ENCODE measurements around the gene TUBB4B.
A peak's percentile ranks its signal among the peaks of the same experiment; 100 is the strongest.

TUBB4B gene

DNA sequence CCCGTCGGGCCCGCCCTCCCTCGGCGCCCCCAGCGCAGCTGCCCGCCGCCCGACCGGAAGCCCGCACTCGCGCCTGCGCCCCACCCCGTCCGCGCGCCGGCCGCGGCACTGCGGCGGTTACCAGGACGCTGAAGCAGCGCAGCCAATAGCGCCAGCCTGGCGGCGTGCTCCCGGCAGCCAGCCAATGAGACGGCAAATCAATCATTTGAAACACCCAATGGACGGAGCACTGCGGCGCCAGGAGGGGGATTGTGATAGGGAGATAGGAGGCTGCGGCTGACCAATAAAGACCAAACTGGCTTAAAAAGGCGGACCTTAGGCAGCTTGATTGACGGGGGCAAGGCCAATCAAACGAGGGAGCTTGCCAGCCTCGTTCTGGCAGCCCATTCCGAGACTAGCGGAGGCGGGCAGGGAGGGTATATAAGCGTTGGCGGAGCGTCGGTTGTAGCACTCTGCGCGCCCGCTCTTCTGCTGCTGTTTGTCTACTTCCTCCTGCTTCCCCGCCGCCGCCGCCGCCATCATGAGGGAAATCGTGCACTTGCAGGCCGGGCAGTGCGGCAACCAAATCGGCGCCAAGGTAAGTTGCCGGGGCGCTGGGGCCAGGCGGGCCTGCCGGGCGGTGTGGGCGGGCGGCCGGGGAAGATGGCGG lies at the start of gene TUBB4B:
Gene TUBB4B, plus strand, starts transcription at position 447 of the 649 bp plus-strand sequence. Its CDS starts 74 bp downstream, at position 521.
- peak; percentile 98 for DNase-seq (ENCODE audit: low spot score)

DNA sequence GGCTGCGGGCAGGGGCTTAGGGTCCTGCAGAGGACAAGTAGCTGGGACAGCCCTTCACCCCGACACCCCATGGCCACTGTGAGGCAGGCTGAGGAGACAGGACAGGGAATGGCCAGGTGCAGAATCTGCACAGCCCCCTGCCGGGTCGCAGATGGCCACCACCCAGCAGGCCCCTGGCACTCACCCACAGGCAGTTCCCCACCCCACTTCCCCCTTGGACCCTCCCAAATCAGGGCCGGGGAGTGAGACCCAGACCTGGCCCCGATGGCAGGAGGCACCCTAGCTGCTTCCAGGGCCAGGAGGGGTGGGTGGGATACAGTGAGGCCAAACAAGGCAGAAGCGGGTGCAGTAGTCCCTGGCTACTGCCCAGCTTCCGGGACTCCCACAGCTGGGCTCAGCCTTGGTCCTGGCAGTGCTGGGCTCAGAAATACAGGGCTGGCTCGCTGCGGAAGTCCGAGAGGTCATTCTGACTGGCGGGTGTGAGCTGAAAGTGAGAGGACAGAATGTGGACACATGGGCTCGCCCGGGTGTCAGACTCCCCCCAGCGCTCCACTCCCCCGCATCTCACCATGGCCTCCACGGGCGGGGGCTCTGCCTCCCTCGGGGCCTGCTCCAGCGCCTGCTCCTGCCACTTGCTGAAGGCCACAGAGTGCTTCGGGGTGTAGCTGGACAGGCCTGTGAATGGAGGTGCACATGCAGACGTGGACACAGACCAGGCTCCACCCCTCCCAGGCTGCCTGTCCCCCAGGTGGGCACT lies 49.2 kb upstream of the TUBB4B start:
- no peak for DNase-seq (ENCODE audit: low spot score)

DNA sequence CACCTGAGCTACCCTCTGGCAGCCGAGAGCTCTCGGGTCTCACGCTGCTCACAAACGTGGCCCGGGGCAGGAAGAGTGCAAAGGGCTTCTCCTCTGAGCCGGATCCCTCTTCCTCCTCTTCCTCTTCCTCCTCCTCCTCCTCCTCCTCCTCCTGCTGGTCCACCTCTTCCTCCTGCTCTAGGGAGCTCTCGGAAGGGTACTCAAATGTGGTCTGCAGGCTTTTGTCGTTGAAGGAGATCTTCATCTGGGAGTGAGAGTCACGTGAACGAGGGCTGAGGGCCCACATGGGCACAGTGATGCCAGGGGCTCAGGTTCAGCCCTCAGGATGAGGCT lies 48.7 kb upstream of the TUBB4B start:
- no peak for DNase-seq (ENCODE audit: low spot score)

DNA sequence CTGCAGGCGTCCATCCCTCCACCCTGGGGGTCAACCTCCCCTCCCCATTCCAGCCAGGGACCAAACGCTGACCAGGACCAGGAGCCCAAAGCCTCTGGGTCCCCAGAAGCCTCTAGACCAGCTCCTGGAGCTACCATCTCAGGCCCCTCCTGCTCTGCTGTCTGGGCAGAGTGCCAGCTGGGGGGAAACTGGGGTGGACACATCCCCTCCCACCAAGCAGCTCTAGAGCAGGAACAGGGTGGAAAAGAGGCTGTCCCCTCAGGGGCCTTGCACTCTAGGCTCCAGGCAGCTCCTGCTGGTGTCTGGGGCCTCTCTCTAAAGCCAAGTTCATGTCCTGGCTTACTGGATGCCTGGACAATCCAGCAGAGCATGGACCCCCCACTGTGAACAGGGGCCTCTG lies 48.2 kb upstream of the TUBB4B start:
- DNase-seq (ENCODE audit: low spot score), result no peak

DNA sequence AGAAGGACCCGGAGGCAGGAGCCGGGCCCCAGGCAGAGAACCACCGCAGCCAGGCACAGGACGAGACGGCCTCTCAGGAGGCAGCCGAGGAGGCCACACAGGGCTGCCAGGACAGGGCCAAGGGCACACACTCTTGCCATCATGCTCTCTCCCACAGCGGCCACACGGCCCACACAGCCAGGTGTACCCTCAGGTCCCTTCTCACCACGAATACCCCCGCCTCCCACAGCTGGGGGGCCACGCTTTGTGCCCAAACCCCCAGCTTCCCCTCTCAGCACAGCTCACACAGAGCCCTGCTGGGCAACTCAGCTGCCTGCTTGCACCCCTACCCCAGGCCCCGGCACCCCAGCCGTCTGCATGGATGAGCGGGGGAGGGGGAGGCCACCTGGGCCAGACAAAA lies 47.3 kb upstream of the TUBB4B start:
- DNase-seq (ENCODE audit: low spot score), result no peak

DNA sequence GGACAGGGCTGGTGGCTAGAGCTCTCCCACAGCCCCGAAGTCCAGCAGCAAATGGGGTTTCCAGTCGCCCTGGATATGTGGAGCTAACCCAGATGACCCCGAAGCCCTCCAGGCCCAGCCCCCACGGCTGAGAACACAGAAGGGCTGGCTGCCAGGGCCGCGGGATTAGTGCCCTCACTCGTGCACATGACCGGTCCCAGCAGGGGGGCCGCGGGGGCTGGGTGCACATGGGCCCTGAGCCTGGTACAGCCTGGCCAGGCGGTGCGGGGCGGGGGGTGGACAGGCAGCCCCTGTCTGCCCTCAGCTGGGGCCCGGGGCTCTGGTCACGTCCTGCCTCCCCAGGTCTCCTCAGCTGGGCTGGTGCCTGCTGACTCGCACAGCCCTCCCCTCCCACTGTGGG lies 46.7 kb upstream of the TUBB4B start:
- DNase-seq (ENCODE audit: low spot score), result no peak

DNA sequence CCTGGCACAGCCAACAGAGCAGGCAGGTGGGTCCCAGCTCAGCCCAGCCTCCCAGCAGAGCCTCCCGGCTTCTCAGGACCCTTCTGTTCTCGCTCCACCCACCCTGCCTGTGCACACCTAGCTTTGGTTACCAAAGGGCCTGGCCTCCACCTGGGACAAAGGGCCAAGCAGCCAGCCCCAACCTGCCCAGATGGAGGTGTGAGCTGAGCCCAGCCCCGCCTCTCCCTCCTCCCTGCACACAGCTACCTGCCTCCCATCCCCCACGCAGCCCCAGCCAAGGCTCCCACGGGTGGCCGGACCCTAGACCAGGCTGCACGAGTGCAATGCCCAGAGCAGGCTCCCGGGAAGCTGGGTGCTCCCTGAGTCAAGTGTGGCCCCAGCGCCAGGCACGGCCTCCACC lies 46.2 kb upstream of the TUBB4B start:
- no peak for DNase-seq (ENCODE audit: low spot score)

DNA sequence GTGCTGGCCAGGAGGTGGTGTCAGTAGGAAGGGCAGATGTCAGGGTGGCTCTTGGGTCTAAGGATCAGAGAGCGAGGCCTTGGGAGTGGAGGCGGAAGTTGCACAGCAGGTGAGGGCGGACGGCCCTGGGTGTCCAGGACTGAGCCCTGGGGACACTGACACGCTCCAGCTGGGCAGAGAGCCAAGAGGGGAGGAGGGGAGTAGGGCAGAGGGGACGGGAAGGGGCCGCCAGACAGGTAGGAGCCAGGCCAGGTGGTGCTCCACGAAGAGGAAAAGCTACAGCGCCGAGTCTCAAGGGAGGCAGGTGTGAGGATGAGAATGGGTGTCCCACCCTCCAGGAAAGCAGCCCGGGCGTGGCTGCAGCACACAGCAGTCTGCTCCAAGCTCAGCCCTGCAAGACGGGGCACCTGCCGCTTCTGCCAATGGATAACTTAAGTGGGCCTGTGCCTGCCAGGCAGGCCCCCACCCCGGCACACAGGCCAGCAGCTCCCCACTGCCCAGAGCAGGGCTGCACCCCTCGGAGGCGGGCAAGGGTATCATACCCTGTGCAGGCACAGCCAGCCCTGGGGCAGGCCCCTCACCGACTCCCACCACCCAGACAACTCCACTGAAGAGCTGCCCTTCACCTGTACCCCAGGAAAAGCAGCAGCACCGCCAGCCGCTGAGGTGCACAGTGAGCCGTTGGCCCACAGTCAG lies 45.4 kb upstream of the TUBB4B start:
- DNase-seq (ENCODE audit: low spot score), result no peak

DNA sequence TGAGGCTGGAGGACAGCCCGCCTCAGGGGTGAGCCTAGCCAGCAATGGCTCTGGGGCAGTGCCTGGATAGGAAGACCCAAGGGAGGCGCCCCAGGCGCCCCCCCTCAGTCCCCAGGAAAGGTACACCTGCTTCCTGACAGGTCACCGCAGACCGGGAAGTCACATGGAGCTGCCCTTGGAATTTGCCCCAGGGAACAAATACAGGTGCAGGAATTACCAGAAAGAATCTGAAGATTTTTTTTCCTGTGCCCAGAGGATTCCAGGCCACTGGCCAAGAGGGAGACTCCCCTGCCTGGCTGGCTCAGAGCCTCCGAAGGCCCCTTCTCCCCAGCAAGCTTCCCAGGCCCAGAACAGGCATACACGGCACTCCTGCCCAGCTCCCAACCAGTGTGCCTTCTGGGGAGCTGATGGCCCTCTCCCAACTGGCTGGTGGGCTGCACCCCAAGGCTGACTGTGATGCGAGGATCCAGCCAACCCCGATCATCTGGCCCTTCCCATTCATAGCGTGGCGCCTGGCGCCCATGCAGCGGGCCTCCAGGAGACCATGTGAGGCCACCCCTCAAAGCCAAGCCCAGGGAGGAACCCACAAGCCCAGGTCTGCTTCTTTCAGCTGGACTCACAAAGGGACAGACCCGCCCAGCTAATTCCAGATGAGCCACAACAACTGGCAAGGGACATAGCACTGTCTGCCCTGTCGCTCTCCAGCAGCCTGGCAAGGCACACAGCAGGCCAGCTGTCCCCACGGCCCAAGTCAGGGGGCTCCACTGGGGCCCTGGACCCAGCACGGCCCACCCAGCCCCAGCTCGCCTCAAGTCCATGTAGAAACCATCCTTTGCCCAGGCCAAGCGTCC lies 42.8 kb upstream of the TUBB4B start:
- no peak for DNase-seq (ENCODE audit: low spot score)

DNA sequence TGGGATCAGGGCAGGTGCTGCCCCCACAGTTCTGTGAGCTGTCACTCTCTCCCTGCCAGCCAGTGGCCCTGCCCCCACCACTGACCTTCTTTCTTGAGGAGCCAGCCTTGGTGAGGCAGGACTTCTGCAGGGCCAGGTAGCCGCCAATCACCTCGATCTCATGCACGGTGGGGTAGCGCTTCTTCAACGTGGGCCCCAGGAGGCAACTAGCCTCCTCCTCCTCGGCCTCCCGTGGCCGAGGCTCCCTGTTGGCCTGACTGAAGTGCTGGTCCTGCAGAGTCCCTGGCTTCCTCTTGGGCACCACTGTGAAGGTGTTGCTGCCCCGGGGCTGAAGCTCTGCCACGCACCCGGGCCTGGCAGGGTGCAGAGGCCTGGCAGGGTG lies 42.2 kb upstream of the TUBB4B start:
- DNase-seq (ENCODE audit: low spot score), result no peak

DNA sequence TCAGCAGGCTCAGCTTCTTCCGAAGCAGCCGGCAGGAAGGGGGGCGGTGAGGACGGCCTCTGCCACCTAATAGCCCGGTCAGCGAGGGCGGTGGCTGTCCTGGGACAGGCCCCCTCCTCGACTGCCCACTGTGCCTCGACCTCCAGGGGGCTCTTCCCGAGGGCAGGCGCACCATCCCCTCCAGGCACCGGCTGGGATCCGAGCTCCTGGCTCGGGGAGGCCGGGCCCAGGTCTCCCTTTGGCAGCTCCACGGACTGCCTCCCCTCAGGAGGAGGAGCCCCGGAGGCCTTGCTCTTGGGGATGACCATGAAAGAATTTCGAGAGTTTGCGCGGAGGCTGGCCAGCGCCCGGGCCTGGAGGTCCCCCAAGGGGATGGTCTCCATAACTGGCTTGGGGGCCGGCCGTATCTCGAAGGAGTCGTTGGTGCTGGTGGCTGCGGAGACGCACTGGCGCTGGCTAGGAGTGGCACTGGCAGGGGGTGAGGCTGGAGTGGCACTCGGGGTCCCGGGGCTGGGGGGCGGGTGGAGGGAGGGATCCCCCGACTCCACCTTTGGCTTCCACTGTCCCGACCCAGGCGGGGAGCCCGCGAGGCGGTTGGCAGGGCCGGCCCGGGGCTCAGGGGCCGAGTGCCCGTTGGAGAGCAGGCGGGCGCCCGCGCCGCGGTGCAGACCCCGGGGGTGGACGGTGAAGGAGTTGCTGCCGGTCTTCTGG lies 41.5 kb upstream of the TUBB4B start:
- DNase-seq (ENCODE audit: low spot score), result no peak

DNA sequence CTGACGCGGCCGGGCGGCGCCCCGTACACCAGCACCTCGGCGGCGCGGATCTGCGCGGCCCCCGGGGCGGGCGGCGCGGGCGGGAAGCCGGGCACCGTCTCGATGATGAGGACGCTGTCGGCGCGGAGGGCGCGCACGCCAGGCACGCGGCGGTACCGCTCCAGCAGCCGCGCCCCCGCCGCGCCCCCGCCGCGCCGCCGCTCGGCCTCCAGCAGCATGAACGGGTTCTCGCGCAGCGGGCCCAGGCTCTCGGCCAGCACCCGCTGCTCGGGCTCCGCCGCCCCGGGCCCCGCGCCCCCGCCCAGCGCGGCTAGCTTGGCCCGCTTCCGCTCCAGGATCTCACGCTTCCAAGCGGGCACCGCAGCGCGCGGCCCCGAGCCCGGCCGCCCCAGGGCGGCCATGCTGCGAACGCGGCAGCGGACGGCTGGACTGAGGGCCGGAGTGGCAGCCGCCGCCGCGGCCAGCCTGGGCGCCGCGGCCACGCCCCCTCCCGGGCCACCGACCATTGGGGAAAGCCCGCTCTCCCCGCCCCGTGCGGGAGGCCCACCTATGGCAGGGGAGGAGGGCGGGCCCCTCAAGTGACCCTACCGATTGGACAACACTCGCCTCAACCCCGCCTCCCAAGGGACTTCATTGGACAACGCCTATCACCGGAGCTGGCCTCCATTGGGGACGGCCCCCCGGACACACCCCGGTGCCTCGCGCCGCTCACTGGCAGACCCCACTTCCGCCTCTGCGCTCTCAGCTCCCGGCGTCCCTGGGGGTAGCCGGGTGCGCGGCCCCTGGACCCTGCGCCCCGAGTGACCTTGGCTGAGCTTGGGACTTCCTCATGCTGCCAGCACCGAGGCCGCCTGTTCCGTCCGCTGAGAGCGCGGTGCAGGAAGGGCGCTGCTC lies 40.5 kb upstream of the TUBB4B start, which contains the start of gene TPRN:
Gene TPRN, minus strand, starts transcription at position 431 of the 894 bp plus-strand sequence. Its CDS starts 30 bp downstream, at position 401.
- peak; percentile 100 for DNase-seq (ENCODE audit: low spot score)

DNA sequence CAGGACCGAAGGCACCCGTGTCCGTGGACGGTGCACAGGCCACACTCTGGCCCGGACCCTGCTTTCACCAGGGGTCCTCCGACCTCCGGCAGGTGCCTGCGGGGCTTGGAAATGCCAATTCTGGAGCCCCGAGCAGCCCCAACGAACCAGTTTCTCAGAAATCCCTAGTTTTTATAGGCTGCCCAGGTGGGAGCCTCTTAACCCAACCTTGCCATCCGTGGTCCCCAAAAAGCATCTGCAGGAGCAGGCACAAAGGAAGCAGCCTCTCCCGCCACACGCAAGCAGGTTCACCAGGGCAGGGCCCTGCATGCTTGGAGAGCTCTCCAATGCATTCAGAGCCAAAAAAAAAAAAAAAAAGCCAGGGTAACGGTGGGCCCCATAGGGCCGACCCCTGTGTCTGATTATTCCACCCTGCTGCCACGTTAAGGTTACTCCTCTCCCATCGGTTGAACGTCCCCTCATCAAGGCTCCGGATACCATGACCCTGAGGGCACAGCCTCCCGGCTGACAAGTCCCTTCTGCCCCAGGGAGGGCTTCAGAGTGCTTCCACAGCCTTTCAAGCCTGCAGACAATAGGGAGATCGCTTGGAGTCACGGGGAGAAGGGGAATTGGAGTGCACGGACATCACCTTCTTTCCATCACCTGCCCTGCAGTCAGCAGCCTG lies 39.8 kb upstream of the TUBB4B start:
- no peak for DNase-seq (ENCODE audit: low spot score)

DNA sequence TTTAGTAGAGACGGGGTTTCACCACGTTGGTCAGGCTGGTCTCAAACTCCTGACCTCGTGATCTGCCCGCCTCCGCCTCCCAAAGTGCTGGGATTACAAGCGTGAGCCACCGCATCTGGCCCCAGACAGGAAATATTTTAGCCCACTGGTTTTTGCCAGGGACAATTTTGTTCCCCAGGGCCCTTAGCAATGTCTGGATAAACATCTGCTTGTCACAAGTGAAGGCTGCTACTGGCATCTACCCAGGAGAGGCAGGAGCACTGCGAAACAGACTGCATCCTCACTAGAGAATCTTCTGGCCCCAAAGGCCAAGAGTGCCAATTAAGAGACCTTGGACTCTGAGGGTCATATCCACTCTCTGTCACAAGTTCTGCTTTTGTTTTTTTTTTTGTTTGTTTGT lies 38.1 kb upstream of the TUBB4B start:
- DNase-seq (ENCODE audit: low spot score), result no peak

DNA sequence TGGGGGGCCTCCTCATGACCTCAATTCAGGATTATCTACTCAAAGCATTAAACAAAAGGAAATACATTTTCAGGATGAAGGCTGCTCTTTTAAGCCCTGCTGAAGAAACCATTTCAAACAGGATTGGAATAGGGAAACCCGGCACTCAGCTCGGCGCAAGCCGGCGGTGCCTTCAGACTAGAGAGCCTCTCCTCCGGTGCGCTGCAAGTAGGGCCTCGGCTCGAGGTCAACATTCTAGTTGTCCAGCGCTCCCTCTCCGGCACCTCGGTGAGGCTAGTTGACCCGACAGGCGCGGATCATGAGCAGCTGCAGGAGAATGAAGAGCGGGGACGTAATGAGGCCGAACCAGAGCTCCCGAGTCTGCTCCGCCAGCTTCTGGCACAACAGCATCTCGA lies 36.4 kb upstream of the TUBB4B start:
- no peak for DNase-seq (ENCODE audit: low spot score)

DNA sequence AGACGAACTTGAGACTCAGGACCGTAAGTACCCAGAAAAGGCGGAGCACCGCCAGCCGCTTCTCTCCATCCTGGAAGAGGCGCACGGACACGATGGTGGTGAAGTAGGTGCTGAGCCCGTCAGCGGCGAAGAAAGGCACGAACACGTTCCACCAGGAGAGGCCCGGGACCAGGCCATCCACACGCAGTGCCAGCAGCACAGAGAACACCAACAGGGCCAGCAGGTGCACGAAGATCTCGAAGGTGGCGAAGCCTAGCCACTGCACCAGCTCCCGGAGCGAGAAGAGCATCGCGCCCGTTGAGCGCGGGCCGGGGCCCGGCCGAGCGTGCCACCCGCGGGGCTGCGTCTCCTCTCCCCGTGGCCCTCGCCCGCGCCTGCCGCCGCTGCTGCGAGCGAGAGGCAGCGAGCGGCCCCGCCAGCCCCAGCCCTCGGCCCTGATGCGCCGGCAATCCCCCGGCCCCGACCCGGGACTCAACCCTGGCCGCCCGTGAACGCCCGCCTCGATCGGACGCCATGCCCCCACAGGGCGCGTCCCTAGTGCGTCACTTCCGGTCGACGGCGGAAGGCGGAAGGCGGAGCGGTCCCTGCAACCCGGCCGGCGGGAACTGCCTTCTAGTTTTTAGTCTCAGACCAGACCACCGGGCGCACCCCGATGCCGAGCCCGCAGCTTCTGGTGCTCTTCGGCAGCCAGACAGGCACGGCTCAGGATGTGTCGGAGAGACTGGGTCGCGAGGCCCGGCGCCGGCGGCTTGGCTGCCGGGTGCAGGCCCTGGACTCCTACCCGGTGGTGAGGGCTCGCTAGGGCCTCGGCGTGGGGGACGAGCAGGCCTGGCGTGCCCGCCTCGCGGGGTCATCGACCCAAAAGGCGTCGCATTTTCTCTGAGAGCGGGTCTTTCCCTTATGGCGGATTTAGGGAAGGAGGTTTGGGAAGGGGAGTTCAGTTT lies 35.7 kb upstream of the TUBB4B start, which contains the start of the genes NDOR1 and TMEM203:
Gene NDOR1, plus strand, starts transcription at position 575 of the 944 bp plus-strand sequence. Its CDS starts 78 bp downstream, at position 653.
Gene TMEM203, minus strand, starts transcription at position 523 of the 944 bp plus-strand sequence. Its CDS starts 234 bp downstream, at position 289.
- peak; percentile 96 for DNase-seq (ENCODE audit: low spot score)

DNA sequence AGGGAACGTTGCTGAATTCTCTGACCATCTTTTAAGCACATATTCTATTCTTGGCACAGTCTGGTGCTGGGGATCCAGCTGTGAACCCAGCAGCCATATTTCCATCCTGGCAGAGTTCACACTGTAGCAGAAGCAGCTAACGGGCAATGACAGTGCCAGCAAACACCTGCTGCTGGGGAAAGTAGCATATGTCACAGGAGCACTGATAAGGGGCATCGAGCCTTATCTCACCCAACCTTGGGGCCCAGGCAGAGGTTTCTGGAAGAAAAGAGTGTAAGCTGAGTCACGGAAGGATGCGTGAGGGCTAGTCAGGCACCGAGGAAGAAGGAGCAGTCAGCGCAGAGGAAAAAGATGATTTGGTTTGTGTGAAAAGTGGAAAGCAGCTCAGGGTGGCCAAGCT lies 34.5 kb upstream of the TUBB4B start:
- DNase-seq (ENCODE audit: low spot score), result no peak

DNA sequence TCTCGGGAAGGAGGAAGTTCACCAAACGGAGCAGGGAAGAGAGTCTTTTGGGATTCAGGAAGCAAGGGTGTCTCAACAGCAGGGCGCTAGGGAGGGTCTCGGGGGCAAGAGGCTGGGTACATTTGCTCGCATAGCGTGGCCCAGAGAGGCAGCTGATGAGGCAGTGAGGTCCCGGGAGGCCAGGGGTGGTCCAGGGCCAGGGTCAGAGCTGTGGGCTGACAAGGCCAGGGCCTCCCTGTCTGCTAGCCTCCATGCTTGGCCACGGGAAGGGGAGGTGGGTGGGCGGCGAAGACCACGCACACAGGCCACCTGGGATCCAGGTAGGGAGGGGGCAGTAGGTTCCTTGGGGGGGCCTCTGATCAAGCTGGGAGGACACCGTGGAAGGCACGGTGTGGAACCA lies 29.6 kb upstream of the TUBB4B start:
- no peak for DNase-seq (ENCODE audit: low spot score)

DNA sequence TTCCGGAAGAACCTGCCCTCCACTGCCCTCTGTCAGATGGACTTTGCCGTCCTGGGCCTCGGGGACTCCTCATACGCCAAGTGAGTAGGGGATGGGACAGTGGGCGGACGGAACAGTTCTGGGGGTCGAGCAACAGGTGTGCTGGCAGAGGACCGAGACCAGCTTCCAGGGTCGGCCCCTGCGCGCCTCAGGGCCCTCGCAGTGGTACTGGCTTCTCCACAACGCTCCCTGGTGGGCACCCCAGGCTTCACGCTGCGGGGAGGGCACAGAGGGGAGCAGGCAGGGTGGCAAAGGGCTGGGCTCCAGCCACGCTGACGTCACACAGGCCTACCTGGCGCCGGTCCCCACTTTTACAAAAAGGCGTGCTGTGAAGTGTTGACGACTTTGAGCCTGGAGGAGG lies 28.6 kb upstream of the TUBB4B start:
- DNase-seq (ENCODE audit: low spot score), result no peak

All from AG20443 (cell line).